Measurements from ENCODE around the gene TMTC1. TPM values are rescaled to one million over a fixed set of nuclear protein-coding genes. Genes with fewer than 3 reads are reported as not detected.

TMTC1 gene
- total and polyA plus RNA-seq, 2 of the 8 experiments (the other 6 are each of a cell fraction or from before 2014, with no cell fraction given): 15.4 to 20.8 TPM

DNA sequence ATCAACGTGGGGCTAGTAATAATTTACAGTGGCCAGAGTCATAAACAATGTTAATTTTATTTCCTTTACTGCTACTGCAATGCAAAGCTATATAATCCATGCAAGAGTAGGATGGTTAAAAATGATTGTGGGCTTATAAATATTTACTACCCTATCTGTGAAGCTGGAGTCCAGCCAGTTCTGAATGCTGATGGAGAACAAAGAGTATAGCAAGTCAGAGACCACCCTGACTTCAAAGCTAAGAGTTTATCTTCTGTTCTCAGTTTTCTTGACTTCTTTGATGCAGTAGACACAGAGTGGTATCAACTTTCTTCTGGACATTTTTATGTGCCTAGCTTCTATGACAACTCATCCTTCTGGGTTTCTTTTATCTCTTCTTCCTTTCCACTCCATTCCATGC, 252.3 kb downstream of the TMTC1 start (continued):
- TF ChIP-seq, protein P1, sequence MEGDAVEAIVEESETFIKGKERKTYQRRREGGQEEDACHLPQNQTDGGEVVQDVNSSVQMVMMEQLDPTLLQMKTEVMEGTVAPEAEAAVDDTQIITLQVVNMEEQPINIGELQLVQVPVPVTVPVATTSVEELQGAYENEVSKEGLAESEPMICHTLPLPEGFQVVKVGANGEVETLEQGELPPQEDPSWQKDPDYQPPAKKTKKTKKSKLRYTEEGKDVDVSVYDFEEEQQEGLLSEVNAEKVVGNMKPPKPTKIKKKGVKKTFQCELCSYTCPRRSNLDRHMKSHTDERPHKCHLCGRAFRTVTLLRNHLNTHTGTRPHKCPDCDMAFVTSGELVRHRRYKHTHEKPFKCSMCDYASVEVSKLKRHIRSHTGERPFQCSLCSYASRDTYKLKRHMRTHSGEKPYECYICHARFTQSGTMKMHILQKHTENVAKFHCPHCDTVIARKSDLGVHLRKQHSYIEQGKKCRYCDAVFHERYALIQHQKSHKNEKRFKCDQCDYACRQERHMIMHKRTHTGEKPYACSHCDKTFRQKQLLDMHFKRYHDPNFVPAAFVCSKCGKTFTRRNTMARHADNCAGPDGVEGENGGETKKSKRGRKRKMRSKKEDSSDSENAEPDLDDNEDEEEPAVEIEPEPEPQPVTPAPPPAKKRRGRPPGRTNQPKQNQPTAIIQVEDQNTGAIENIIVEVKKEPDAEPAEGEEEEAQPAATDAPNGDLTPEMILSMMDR (IDR thresholded peaks at IDR 0.05; ENCODE audit: control extremely low read depth in 1 of 3, insufficient read depth in 1 of 3, low read depth in 1 of 3, low read length in 3 of 3): no peak
- TF ChIP-seq SUZ12 (IDR thresholded peaks at IDR 0.05; ENCODE audit: low read length): no peak
- no peak for TF ChIP-seq BACH1 (IDR thresholded peaks at IDR 0.05; ENCODE audit: low read length)
- TF ChIP-seq SRF (IDR thresholded peaks at IDR 0.05; ENCODE audit: low read depth, low read length): no peak
- TF ChIP-seq, protein P2, sequence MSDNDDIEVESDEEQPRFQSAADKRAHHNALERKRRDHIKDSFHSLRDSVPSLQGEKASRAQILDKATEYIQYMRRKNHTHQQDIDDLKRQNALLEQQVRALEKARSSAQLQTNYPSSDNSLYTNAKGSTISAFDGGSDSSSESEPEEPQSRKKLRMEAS (IDR thresholded peaks at IDR 0.05): no peak
- TF ChIP-seq CBX5 (IDR thresholded peaks at IDR 0.05; ENCODE audit: low read depth, low read length): no peak
- TF ChIP-seq TAF7 (optimal IDR thresholded peaks at IDR 0.05; ENCODE audit: borderline replicate concordance, low read depth, low read length): no peak
